B cell (primary cell): Measurements from ENCODE around the gene UNC5B. TPM values are rescaled to one million over a fixed set of nuclear protein-coding genes. Genes with fewer than 3 reads are reported as not detected.

Source experiments
- ATAC-seq: fragments of 200-7000 bp; cut with Tn5 transposase; one replicate; pipeline ENCODE4 v1.10.0; 2021; ENCODE audit warnings: low read depth, mild to moderate bottlenecking, moderate number of reproducible peaks, moderate library complexity
- CTCF ChIA-PET: fragments of 350-600 bp; sonication (Branson Sonifier 250); formaldehyde crosslinking; loops from one replicate; lab custom pipeline; 2021; ENCODE audit warnings: antibody characterized with exemption, inconsistent platforms; lab: Charles Lee
- POLR2A ChIA-PET: fragments of 350-600 bp; sonication (Branson Sonifier 250); formaldehyde crosslinking; loops from one replicate; lab custom pipeline; 2021; ENCODE audit warnings: antibody characterized with exemption; lab: Charles Lee
- DNase-seq: peaks from one replicate; pipeline ENCODE4 v3.0.0; 2013
- H2AFZ ChIP-seq: 2 replicates; pipeline ENCODE4 v1.6.1; 2012; ENCODE audit warnings: mild to moderate bottlenecking, low read depth, low read length; ENCODE audit not compliant: insufficient read depth, poor library complexity, severe bottlenecking
- H3K27ac ChIP-seq, 2 donors: 1 replicate in 1 of 2; 2 replicates in 1 of 2; pipeline ENCODE4 v1.5.1; 2012 to 2013; ENCODE audit warnings: low read length in 2 of 2, mild to moderate bottlenecking in 2 of 2, moderate library complexity in 1 of 2
- H3K27me3 ChIP-seq, 4 experiments: fragments of 200-600 bp in 1 of 4; sonication (generic) in 1 of 4; replicated peaks in 1 of 4; 1 replicate in 2 of 4; 2 replicates in 2 of 4; pipeline versions ENCODE4 v1.6.1 to v1.7.0; 2013 to 2016; ENCODE audit warnings: low read length in 3 of 4, mild to moderate bottlenecking in 2 of 4, mixed read lengths in 1 of 4, moderate library complexity in 1 of 4; ENCODE audit not compliant: insufficient read depth in 4 of 4, control insufficient read depth in 3 of 4; ENCODE audit errors: control extremely low read depth in 1 of 4
- H3K36me3 ChIP-seq, 2 experiments: replicated peaks in 1 of 2; 1 replicate in 1 of 2; 2 replicates in 1 of 2; pipeline versions ENCODE4 v1.6.1 to v1.7.1; 2013; ENCODE audit warnings: low read length in 1 of 2; ENCODE audit not compliant: insufficient read depth in 2 of 2, control insufficient read depth in 1 of 2; ENCODE audit errors: control extremely low read depth in 1 of 2, extremely low read depth in 1 of 2
- H3K4me1 ChIP-seq, 2 donors: fragments of 200-600 bp in 1 of 2; sonication (generic) in 1 of 2; 1 replicate in 1 of 2; 2 replicates in 1 of 2; pipeline versions ENCODE4 v1.5.1 to v1.6.1; 2013 to 2017; ENCODE audit warnings: low read length in 2 of 2; ENCODE audit not compliant: control insufficient read depth in 2 of 2, insufficient read depth in 2 of 2
- H3K4me2 ChIP-seq: replicated peaks from 2 replicates; pipeline ENCODE3; 2012; ENCODE audit warnings: mild to moderate bottlenecking, low read depth, low read length; ENCODE audit not compliant: poor library complexity, severe bottlenecking
- H3K4me3 ChIP-seq, 5 experiments: fragments of 200-600 bp in 1 of 5; sonication (generic) in 1 of 5; 1 replicate in 3 of 5; 2 replicates in 2 of 5; pipeline versions ENCODE4 v1.5.1 to v1.7.0; 2011 to 2016; ENCODE audit warnings: low read length in 4 of 5, mild to moderate bottlenecking in 4 of 5, low read depth in 2 of 5, control low read depth in 1 of 5, moderate library complexity in 1 of 5; ENCODE audit not compliant: insufficient read depth in 1 of 5; ENCODE audit errors: control extremely low read depth in 1 of 5, extremely low read depth in 1 of 5
- H3K79me2 ChIP-seq: fragments of 200-600 bp; sonication (generic); one replicate; pipeline ENCODE4 v1.6.0; 2016; ENCODE audit warnings: low read length; ENCODE audit not compliant: control insufficient read depth, insufficient read depth
- H3K9ac ChIP-seq: fragments of 200-600 bp; sonication (generic); 2 replicates; pipeline ENCODE4 v1.6.1; 2017; ENCODE audit warnings: mild to moderate bottlenecking, low read length, moderate library complexity
- H3K9me3 ChIP-seq, 3 donors: one replicate each; pipeline versions ENCODE4 v1.6.1 to v1.7.1; 2013; ENCODE audit warnings: low read length in 2 of 3; ENCODE audit not compliant: control insufficient read depth in 2 of 3, insufficient read depth in 1 of 3; ENCODE audit errors: control extremely low read depth in 1 of 3
- H4K20me1 ChIP-seq: 2 replicates; pipeline ENCODE4 v1.6.0; 2012; ENCODE audit warnings: mild to moderate bottlenecking, low read length; ENCODE audit not compliant: insufficient read depth, control insufficient read depth, poor library complexity, severe bottlenecking
- H3K27ac Mint-ChIP-seq: one replicate; pipeline ENCODE4 v1.8.0; 2021; ENCODE audit warnings: mixed read lengths
- H3K27me3 Mint-ChIP-seq: one replicate; pipeline ENCODE4 v1.8.0; 2021; ENCODE audit warnings: mixed read lengths
- H3K4me1 Mint-ChIP-seq: one replicate; pipeline ENCODE4 v1.8.0; 2021; ENCODE audit warnings: mixed read lengths
- H3K4me3 Mint-ChIP-seq: one replicate; pipeline ENCODE4 v1.8.0; 2021; ENCODE audit warnings: mixed read lengths
- H3K9me3 Mint-ChIP-seq: one replicate; pipeline ENCODE4 v1.8.0; 2022; ENCODE audit warnings: mixed read lengths; ENCODE audit not compliant: insufficient read depth
- EZH2 ChIP-seq: IDR thresholded peaks from 2 replicates; pipeline ENCODE4 v1.6.1; 2012; ENCODE audit warnings: borderline replicate concordance, low read depth, mild to moderate bottlenecking, moderate library complexity, low read length; ENCODE audit not compliant: insufficient read depth, poor library complexity, severe bottlenecking
- WGBS: methylation state at CpG from one replicate; pipeline ENCODE4 v1.1.5; 2013; ENCODE audit warnings: missing lambda C conversion rate; ENCODE audit not compliant: insufficient coverage; 5-methylcytosine and 5-hydroxymethylcytosine counted together
- intact Hi-C: fragments of 100-400 bp; cut with micrococcal nuclease; formaldehyde crosslinking; loops from one replicate; pipeline ENCODE4 v1.10.0; 2022
- polyA plus RNA-seq: library from polyadenylated mRNA; depleted of rRNA; stranded (reverse); fragments of >200 nt; gene quantifications from 2 replicates; pipeline ENCODE4 v1.2.3, GENCODE V29; 2012
- total RNA-seq, 2 donors: library from RNA; stranded (reverse); fragments of 120-200 nt in 1 of 2; gene quantifications; 1 replicate in 1 of 2; 2 replicates in 1 of 2; pipeline versions ENCODE4 v1.2.3 to v1.2.4, GENCODE V29; 2013 to 2022
- TF ChIP-seq, protein P1 (sequence below): fragments of 200-600 bp; IDR thresholded peaks from one replicate; pipeline ENCODE4 v1.8.0; 2022; ENCODE audit warnings: antibody characterized with exemption, mild to moderate bottlenecking

Gene UNC5B
- total and polyA plus RNA-seq, 2 donors (not counting 1 experiment from before 2014, with no cell fraction given) = not detected

GRCh38 chr10:71337219-71337701 lies 124.9 kb downstream of the UNC5B start:
- no peak overlapping the region for H3K4me2 ChIP-seq
- 93% methylated on average over 13 of the region's 13 CpGs for WGBS
- peaks cover 21% of the 10 kb centered on the region for H3K4me1 Mint-ChIP-seq
- H3K27me3 ChIP-seq = no peaks in the 10 kb centered on the region
- ATAC-seq = no peak
- no peaks in the 10 kb centered on the region for H3K9me3 Mint-ChIP-seq
- no peak for DNase-seq
- peaks cover 14 to 17% of the 10 kb centered on the region in 2 donors for H3K4me1 ChIP-seq
- peaks cover 8% of the 10 kb centered on the region for H4K20me1 ChIP-seq
- no peaks in the 10 kb centered on the region for H3K79me2 ChIP-seq
- H3K4me3 Mint-ChIP-seq = no peak overlapping the region
- H3K9ac ChIP-seq = no peak overlapping the region
- H2AFZ ChIP-seq = no peak overlapping the region
- intact Hi-C loops = no loop called here
- no peak for TF ChIP-seq EZH2
- TF ChIP-seq, protein P1, sequence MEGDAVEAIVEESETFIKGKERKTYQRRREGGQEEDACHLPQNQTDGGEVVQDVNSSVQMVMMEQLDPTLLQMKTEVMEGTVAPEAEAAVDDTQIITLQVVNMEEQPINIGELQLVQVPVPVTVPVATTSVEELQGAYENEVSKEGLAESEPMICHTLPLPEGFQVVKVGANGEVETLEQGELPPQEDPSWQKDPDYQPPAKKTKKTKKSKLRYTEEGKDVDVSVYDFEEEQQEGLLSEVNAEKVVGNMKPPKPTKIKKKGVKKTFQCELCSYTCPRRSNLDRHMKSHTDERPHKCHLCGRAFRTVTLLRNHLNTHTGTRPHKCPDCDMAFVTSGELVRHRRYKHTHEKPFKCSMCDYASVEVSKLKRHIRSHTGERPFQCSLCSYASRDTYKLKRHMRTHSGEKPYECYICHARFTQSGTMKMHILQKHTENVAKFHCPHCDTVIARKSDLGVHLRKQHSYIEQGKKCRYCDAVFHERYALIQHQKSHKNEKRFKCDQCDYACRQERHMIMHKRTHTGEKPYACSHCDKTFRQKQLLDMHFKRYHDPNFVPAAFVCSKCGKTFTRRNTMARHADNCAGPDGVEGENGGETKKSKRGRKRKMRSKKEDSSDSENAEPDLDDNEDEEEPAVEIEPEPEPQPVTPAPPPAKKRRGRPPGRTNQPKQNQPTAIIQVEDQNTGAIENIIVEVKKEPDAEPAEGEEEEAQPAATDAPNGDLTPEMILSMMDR = no peak
- H3K27ac ChIP-seq = no peak overlapping the region
- ChIA-PET POLR2A (no interaction called here), CTCF (interaction anchor here (1.3 kb wide), 1 partner anchor 15 kb away, joined by 3 read pairs; no protein-coding TSS in a partner anchor)
- H3K9me3 ChIP-seq = no peaks in the 10 kb centered on the region
- no peak overlapping the region for H3K4me3 ChIP-seq
- H3K27ac Mint-ChIP-seq = no peak overlapping the region
- H3K36me3 ChIP-seq = peaks cover 0 to 7% of the 10 kb centered on the region in 2 experiments
- H3K27me3 Mint-ChIP-seq = no peaks in the 10 kb centered on the region

DNA sequence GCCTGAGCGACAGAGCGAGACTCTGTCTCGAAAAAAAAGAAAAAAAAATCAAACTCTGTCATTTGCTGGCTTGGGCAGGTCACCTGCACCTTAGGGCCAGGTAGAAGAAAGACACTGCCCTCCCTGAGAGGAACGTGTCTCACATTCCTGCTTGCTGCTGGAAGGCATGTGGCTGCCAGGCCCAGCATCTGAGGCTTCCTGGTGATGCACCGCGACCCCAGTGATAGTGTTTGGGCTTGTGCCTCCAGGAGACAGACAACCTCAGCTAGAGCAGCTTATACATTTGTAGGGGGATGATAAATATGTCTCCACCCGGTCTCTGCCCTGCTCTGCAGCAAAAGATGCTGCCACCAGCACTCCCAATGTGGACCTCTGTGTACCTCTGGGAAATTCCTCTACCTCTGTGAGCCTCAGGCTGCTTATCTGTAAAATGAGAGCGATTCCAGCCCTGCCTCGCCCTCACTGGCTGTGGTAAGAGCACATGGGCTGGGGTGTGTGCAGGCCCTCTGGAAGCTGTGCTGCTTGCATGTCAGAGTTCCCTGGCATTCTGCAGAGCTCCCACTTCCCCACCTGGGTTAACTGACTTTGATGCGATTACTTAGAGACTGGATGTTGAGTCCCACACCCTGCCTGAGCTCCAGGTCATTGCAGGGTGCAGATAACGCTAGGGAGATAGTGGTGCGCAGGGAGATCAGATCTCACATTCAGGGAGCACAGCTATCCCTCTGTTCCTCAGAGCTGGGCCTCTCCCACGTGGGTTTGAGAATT lies 126.5 kb downstream of the UNC5B start:
- Histone ChIP-seq H3K79me2 (no peaks in the 10 kb centered on the region), H3K27ac (no peak overlapping the region), H2AFZ (no peak overlapping the region), H3K27me3 (no peaks in the 10 kb centered on the region), H3K36me3 (peaks cover 0 to 7% of the 10 kb centered on the region in 2 experiments), H3K4me2 (no peak overlapping the region), H3K9me3 (no peaks in the 10 kb centered on the region), H3K9ac (no peak overlapping the region), H3K4me3 (no peak overlapping the region), H4K20me1 (no peaks in the 10 kb centered on the region), H3K4me1 (peaks cover 0 to under 1% of the 10 kb centered on the region in 2 donors)
- ATAC-seq = no peak
- POLR2A ChIA-PET = no interaction called here
- Mint-ChIP-seq H3K4me3 (no peak overlapping the region), H3K27ac (no peak overlapping the region), H3K4me1 (peaks cover 4% of the 10 kb centered on the region), H3K27me3 (no peaks in the 10 kb centered on the region), H3K9me3 (no peaks in the 10 kb centered on the region)
- CTCF ChIA-PET = interaction anchor here (0.8 kb wide), 1 partner anchor 368 kb away, joined by 3 read pairs; no protein-coding TSS in a partner anchor
- intact Hi-C loops = no loop called here
- TF ChIP-seq, protein P1 = no peak
- TF ChIP-seq EZH2 = no peak
- whole genome bisulfite sequencing = 93% methylated on average over 11 of the region's 13 CpGs
- no peak for DNase-seq
